HG02759 (cell line): ENCODE measurements around the gene BICC1.

Experiments
- ATAC-seq: cut with Tn5 transposase; IDR thresholded peaks from one replicate; pipeline ENCODE4 v1.9.1; 2021; ENCODE audit warnings: mild to moderate bottlenecking, moderate library complexity; ENCODE audit not compliant: unreplicated experiment

The BICC1 gene

GRCh38 chr10:58645416-58646146 is 132.9 kb downstream of the BICC1 start:
- ATAC-seq = no peak

- ATAC-seq = no peak
Observed at GRCh38 chr10:58647376-58648112, 134.9 kb downstream of the BICC1 start.

DNA sequence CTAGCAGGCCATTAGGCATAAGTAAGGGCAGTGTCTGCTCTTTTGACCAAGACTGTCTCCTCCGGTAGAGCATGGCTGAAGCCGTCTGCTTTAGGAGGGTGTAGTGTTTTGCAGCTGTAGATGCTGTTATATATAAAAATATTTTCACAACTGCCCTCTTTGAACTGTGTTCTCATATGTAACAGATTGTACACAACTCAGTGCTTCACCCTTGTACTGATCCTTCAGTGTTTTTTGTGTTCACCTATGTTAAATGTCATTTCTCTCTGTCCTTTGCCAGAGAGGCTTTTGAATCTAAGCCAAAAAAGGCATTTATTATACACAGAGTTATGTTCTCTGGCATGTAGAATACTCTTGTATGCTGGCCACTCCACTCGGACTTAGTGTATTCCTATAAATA is 135.5 kb downstream of the BICC1 start:
- ATAC-seq = no peak

GRCh38 chr10:58651040-58651439 is 138.4 kb downstream of the BICC1 start:
- no peak for ATAC-seq

- ATAC-seq = no peak
Observed at GRCh38 chr10:58651742-58652141, 139.1 kb downstream of the BICC1 start.

- ATAC-seq = no peak
Observed at GRCh38 chr10:58653139-58653538, 140.5 kb downstream of the BICC1 start.

DNA sequence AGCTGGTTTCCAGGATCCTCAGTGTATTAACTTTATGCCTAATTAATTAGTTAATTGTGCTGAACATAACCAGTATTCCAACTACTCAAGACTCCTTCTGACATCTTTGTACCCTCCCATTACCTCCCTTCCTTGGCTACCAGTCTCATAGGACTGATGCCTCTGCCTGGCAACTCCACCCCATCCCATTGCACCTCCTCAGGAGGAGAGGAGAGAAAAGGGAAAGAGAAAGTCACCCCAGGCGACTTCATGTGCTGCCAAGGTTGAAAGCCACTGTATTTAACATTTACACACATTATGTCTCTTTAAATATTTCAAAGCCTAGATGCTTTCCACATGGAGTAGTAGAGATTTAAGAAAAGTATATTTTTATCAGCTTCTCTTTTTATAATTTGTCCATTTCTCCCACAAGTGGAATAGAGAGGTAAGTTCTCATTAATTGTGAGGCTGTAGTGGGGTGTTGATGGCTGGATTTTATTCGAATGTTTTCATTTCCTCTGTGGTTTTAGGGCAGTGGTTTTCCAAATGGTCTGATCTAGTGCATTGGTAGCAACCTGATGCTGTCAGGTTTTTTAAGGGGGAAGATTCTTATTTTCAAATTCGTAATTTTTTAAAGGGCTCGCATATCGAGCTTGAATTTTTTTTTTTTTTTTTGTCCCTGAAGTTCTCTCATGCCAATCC is 148.0 kb downstream of the BICC1 start:
- no peak for ATAC-seq

DNA sequence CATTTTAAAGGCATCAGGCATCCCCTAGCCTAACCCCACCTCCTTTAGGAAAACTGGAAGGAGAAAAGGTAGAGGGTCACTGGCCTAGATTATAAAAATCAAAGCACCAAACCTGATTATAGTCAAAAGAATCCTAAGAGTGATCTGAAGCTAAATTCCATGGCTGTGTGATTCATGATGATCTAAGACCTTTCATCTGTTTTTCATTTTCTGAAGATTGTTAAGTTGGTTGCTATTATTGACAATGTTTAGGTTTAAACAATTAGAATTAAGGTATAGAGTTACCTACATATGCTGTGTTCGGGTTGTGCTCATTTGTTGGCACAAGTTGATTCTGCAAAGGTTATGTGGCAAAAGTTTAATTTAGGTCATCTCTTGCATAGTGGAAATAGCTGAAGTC is 148.7 kb downstream of the BICC1 start:
- no peak for ATAC-seq

GRCh38 chr10:58661902-58662301 is 149.2 kb downstream of the BICC1 start:
- no peak for ATAC-seq

DNA sequence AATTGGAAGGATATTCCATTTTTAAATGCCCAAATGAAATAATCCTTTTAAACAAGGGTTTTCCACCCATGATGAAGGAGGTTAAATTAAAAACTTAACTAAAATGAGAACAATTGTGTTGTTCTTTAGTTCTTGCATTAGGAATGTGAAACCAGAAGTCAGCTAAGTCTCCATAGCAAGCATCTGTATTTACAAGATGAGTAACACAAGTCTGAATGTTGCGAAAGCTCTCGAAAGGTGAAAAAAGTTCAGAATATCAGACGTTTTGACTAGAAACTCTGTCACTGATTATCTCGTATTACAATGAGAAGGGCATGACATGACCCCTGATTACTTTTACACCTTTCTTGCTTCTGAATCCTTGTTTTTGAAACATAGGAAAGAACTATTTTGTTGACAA is 149.6 kb downstream of the BICC1 start:
- ATAC-seq = no peak

- ATAC-seq = no peak
Observed at GRCh38 chr10:58665361-58665760, 152.7 kb downstream of the BICC1 start.

GRCh38 chr10:58666024-58666423 is 153.4 kb downstream of the BICC1 start:
- ATAC-seq = no peak

- ATAC-seq = no peak
Observed at GRCh38 chr10:58667658-58668310, 155.1 kb downstream of the BICC1 start.

- ATAC-seq = no peak
Observed at GRCh38 chr10:58672845-58673244, 160.2 kb downstream of the BICC1 start.

- ATAC-seq = no peak
Observed at GRCh38 chr10:58674251-58674650, 161.6 kb downstream of the BICC1 start.

GRCh38 chr10:58675321-58675720 is 162.6 kb downstream of the BICC1 start:
- no peak for ATAC-seq

GRCh38 chr10:58691528-58691927 is 178.9 kb downstream of the BICC1 start:
- ATAC-seq = no peak

DNA sequence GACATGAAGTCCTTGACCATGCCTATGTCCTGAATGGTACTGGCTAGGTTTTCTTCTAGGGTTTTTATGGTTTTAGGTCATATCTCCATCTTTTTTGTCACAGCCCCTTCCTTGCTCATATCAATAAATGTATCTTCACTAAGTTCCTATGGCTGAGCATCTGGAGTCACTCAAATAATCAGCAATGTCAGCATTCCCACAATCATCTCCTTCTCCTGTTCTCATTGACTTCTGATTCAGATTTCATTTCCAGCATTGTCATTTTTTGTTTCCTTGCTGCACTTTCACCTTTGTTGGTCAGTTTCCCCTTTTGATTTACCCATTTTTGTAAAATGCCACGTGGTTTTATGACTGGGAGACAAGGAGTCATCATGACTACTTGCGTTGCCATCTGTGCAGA is 181.2 kb downstream of the BICC1 start:
- no peak for ATAC-seq

GRCh38 chr10:58695022-58695421 is 182.3 kb downstream of the BICC1 start:
- no peak for ATAC-seq

DNA sequence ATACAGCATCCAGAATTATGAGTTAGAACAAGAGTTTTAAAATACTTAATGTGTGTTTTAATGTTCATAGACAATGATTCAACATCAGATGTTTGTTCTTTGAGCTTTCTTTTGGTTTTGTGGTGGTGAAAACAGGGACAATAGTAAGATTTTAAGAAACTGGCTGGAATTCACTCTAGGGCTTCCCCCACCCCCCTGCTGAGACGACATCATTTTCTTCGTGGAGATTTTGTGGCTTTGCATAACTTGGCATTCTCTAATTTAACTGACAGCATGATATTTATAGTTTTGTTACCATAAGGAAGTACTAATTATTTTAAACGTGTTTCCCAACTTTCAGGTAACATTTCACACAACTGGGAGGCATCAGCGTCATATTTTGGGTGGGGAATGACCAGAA is 184.1 kb downstream of the BICC1 start:
- ATAC-seq = no peak

DNA sequence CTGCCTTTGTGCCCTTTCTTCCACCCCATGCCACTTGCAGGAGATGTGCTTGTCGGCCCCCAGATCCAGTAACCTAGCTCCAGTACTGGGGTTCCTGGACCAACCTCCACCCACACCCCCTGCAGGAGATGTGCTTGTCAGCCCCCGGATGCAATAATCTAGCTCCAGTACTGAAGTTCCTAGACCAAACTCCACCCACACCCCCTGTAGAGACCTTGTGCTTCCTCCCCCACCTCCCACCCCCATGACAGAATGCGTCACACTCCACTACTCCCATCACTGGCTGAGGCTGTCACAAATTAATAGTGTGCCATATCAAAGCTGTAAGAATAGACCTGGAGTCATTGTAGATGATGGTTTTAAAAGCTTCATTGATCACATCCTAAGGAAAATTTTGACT is 185.0 kb downstream of the BICC1 start:
- no peak for ATAC-seq
